Stimulated activated CD8-positive, alpha-beta memory T cell treated with anti-CD3 and anti-CD28 coated beads, Interleukin-2, amount 100 ng/mL, for 48 hours (primary cell): ENCODE data around the gene HMX1.

ENCODE experiments used
- DNase-seq, 2 donors: peaks; one replicate each; pipeline ENCODE4 v3.0.0-alpha.2; 2020; ENCODE audit warnings: low read depth in 2 of 2

HMX1 gene

DNA sequence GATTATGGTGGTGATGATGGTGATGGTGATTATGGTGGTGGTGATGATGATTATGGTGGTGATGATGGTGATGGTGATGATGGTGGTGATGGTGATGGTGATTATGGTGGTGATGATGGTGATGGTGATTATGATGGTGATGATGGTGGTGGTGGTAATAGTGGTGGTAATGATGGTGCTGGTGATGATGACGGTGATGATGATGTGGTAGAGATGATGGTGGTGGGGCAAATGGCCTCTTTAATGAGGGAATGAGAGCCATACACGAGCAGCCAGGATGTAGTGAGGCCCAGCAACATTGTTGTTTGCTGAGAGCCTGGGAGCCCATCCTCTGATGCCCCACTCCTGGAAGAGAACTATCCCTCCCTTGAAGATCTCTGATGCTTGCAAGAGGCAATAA, 29.0 kb downstream of the HMX1 start:
- no peak for DNase-seq

DNA sequence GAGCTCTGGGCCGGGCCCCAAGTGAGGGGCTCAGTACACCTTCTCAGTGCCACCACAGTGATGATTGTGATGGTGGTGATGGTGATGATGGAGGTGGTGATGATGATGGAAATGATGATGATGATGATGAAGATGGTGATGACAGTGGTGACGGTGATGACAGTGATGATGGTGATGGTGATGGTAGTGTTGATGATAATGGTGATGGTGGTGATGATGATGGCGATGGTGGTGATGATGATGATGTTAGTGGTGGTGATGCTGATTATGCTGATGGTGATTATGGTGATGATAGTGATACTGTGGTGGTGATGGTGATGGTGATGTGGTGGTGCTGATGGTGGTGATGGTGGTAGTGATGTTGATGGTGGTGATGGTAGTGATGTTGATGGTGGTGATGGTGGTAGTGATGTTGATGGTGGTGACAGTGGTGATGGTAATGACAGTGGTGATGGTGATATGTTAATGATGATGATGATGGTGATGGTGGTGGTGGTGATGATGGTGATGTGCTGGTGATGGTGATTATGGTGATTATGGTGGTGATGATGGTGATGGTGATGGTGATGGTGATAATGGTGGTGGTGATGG, 29.9 kb downstream of the HMX1 start:
- DNase-seq: no peak

DNA sequence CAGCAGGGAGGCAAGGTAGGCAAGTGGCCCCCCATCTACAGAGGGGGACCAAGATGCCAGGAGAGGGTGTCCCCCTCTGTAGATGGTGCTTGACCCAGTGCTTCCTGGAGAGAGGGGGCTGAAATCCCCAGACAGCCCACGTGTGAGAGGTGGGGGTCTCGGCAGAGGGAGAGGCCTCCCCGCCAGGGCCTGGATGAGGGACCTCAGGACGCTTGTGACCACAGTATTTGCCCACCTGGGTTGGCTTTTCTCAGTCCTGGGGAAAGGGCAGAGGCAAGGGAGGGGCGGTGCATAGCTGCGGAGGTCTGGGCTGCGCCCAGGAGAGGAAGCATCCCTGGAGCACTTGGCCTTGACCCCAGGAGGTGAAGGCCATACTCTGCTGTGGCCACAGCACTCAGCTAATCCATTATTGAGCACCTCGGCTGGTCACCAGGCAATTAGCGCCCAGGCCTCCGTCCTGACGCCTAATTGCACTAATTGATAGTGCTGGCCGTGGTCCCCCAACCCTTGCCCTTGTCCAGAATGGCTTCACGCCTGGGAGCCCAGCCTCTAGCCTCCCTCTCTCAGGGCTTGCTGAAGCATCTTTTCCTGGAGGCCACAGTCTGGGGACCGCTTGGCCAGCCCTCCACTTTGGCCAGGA, 30.7 kb downstream of the HMX1 start:
- no peak for DNase-seq

DNA sequence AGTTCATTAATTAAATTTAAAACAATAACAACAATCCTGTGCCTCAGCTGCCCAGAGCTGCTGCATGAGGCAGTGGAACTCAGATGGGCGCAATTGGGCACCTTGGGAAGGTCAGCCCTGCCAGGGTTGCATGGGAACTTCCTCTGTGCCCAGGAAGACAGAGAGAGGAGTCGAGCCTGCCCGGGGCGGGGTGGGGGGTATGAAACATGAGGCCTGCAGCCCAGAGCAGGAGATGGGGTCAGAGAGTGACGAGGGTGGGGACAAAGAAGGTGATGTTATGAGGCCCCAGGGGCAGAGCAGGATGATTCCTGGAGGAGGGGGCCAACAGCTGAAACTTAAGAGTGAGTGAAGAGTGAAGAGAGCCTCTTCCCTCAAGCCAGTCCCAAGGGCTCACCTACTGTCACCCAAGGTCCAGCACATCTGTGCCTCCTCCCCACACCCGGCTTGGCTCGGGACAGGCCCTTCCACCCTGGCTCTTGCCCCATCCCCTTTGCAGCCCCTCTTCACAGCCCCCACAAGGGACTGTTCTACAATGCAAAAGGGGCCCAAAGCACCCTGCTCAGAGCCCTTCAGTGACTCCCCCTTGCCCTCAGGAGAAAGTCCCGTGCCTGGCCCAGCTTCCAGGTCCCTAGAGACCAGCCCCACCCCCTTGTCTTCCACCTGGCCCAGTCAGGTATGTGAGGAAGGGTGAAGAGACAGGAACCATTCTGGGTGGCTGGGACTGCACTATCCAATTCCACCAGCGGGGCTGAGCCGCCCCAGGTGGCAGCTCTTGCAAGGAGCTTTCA, 31.4 kb downstream of the HMX1 start:
- DNase-seq: no peak

DNA sequence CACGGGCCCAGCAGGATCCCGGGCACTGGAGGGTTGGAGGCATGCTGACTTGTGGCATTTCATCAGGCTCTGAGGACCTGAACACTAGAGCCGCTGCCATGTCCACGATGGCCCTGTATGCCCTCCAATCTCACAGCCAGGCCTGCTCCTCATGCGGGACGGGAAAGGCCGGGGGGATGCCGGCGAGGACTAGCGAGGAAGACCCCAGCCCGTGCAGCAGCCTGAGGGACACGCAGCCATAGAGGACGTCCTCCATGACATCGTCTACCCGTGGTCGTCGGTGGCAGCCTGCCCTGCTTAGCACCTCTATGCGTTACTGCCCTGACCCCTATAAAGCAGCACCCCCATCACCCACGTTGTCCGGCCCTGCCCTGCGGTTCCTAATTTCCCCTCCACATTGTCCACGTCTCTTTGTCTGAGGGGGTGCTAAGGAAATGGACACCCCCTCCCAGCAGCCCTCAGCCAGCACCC, 32.6 kb downstream of the HMX1 start:
- DNase-seq: no peak

DNA sequence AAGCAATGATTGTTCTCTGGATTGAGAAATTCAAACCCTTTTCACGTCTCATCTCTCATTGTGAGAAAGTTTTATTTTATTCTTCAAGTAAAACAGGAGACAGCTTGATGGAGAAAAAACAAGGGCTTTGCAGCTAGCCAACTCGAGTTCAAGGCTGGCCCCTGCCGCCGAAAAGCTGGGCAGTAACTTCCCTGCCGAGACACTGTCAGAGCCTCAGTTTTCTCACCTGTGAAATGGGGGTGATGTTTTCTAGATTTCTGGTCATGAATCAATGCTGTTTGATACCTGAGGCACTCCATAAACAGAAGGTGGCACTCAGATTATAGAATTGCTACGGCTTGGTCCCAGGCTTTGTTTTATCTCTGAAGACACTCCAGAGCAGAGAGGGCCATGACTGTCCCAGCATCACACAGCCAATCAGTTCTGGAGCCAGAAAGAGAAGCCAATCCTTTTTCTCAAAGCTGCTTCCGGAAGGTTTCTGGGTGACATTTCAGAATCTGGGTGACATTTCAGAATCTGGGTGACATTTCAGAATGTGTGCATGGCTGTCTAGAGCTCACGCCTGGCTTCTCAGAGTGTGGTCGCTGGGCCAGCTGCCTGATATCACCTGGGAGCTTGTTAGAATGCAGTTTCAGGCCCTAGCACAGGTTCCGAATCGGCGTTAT, 33.2 kb downstream of the HMX1 start:
- DNase-seq: no peak

DNA sequence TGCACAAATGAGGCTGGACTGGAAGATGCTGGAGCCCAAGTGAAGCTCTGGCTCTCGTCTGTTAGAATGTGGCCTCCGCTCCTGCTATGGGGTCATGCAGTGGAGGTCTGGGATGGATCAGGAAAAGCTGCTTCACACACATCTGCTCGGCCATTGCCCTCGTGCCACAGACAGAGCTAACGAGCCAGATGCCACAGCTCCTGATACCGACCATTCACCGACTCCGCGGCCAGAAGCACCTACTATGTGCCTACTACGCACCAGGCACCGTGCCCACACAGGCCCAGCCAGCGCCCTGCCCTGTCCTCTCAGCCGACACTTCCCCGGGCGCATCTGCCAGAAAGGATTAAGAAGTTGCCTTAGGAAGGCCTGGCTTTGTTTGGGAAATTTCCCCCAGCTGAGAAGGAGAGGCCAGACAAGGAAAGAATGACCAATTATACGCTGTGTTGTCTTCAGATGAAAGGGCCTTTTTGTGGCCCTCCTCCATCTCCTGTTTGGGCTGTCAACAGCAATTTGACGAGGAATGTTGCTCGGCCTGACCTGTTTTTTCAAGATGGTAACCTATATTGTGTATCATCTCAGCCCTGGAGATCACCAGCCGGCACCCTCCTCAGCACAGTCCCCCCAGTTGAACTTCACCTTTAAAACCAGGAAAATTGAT, 34.3 kb downstream of the HMX1 start:
- no peak for DNase-seq

DNA sequence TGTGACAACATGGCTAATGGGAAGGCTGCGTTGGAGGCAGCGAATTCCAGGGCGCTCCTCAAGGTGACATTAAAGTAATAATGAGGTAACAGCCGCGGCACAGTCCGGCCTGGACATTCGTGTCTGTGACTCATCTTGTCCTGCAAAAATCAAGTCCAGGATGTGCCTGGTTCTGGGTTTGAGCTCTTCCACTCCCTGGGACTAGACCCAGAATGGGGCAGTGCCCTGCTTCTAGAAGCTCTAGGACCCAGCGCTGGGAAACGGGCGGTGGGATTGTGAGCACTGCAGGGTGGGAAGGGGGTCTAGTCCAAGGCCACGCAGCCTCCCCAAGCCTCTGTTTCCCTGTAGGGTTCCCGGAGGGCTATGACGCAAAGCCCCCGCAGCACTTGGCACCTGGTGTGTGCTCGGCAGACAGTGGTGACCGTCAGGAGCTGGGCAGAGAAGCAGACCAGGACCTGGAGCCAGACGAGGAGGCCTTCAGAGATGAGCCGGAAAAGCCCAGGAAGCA, 34.9 kb downstream of the HMX1 start:
- no peak for DNase-seq

DNA sequence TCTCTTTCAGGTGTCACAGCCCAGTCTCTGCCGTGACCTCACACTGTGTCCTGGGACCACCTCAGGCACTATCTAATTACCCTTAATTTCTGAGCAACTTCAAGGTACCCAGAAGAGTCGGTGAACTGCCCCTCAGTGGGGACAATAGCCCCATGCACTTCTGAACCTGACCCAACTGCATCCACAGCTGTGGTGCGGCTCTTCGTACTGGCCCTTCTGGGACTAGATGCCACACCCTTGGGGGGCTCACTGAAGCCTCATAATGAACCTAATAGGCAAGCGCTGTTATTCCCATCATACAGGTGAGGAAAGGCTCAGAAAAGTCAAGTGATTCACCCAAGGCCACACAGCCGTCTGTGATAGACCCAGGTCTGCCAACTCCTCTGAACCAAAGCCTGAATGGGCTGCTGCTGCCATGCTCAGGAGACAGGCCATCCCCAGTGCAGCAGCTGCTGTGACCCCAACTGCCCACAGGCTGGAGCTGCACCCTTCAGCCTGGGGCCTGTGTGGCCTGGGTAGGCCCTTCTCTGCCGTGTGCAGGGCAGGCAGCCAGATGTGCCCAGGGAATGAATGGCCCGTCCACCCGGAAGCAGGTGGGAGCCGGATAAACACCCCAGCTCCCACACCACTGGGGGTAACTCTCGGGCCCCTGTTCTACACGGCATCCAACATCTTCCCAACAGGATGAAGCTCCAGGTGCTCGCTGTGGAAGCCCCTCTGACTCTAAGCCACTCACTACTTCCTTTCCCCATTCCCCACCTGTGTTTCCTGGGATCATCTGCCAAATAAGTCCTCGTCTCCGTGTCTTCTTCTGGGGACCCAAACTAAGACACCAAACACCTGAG, 35.9 kb downstream of the HMX1 start:
- DNase-seq: no peak

DNA sequence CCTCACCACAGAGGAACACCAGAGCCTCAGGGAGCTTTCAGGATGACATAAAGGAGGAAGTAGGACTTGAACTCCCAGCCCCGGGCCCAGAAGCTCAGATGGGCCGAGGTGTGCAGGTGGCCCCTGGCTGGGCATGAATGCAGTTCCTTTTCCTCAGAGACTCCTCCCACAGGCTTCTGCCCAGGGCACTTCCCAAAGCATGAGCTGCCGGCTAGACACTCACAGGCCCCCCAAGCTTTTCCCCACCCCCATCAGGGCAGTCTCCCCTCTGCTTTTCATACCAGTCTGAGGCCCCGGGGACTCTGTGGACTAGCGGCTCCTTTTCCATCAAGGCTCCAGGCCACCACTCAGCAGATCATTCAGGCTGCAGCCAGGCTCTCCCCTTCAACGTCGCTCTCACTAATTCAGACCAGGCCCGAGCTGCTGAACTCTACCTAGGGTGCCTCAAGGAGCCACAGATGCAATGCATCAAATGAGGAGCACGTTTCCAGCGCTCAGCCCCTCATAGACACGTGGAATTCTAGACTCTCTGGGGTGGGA, 36.9 kb downstream of the HMX1 start:
- DNase-seq: no peak

DNA sequence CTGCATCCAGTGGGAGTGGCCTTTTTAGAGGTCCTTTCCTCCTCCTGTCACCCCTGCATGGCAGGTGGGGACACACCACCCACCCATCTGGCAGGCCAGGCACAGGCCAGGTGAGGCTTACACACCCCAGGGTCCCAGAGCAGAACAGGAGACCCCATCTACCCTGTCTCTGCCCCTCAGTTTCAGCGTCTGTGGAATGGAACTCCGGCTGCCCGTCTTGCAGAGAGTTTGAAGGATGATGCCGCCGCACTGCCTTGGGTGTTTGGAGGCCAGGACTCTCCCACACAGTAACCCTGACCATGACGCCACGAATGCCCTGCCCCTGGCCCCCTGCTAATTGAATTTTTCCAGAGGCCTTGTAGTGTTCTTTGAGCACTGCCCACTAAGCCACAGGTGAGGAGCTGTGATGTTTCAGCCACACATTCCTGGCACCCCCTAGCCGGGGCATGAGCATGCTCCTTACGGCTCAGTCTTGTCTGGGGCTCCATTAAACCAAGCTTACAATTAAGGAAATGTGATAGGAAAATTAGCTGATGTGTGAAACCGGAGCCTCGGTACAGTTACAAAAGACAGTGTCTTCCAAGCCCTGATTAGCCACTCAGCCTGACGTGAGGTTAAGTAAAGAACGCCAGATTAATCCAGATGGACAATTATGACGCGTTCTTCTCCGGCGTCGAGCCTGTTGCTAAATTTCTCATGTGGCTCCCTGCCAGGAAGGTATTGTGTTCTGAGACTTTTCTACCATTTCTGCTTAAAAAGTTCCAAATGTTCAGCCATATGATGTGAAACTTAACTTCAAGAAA, 39.3 kb downstream of the HMX1 start:
- no peak for DNase-seq

DNA sequence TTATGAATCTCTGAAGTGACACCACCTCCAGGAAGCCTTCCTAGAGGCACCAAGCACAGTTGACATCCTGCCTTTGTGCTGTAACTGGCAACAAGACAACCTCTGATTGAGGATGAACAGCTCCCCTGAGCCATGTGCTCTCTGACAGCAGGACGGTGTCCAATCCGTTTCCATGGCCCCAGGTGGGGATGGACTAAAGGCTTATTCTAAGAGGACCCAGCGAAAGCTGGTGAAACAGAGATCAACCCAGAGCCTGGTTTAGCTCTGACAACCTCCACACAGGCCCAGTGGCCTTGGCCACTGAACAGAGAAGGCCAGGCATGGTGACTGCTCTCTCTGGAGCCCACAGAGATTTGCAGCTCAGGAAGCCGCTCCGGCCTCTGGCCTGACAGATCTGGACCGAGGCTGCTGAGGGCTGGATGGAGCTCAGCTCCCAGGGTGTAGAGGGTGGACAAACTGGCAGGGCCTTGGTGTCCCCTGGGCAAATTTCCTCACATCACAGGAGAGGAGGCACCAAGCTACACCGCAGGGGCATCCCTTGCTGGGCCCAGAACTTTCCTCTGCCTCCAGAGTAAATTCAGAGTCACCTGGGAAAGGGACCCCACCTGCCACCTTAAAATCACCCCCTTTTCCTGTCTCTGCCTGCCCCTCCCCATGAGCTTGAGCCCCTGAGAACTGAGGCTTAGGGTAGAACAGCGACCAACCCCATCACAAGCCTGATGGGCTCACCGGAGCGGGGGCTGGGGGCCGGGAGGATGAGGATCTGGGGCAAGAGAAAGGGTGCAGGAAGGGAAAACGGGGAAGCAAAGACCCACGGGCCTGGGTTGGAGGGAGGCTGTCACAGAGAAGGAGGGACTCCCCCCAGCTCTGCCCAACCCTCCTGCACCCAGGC, 40.2 kb downstream of the HMX1 start:
- DNase-seq: no peak

DNA sequence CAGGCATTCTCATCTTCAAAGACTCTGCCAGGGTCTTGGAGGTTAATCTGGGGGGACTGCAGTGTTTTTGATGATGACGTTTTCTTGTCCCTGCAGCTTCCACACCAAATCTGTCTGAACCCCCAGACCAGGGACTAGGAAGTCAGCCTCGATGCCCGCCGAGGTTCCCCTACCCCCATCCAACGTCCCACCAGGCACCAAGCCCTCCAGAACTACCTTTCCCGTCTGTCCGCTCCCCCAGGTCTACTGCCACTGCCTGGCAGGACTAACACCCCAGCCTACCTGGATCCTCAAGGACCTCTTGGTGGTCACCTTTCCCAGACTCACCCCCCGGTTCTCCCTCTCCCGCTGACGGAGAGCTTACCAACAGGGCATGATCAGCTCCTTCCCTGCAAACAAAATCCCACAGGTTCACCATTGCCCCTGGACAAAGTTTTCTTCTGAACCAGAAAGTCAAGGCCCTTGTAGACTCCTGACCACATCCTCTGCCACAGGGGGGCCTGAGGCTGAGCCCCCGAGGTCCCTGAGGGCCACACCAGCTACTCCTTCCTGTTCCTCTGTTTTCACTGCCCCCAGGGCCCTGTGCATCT, 40.9 kb downstream of the HMX1 start:
- DNase-seq: no peak

DNA sequence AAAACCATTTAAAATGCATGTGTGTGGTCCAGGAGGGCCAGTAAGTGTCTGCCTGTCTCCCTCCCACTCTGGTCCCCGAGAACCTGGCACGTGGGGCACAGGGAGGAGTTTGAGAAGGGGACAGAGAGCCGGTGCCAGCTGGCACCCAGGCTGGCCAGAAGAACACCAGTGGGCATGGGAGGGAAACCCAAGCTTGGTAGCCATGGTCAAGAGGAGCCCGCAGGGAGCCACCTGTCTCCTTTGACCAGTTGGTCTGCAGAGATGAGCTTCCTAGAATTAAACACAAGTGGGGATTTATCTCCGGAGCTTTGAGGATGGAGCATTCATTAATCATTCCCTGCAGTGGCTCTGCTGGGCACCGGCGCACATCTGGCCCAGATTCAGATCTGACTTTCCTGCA, 41.6 kb downstream of the HMX1 start:
- no peak for DNase-seq

DNA sequence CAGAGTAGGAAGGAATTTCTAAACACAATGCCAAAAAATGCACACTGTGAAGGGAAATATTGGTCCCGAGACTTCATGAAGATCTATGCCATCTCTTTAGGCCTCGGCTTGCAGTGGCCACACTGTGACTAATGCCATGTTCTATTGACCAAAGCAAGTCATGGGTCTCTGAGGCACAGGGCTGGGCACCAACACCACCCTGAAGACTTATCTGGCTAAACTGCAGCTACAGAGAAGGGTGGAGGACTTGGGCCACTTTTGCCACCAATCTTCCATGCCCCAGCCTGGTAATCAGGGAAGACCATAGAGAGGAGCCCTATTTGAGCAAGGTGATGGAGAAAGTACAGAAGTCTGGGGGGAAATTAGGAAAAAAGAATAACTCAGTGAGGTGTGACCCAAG, 42.1 kb downstream of the HMX1 start:
- no peak for DNase-seq

DNA sequence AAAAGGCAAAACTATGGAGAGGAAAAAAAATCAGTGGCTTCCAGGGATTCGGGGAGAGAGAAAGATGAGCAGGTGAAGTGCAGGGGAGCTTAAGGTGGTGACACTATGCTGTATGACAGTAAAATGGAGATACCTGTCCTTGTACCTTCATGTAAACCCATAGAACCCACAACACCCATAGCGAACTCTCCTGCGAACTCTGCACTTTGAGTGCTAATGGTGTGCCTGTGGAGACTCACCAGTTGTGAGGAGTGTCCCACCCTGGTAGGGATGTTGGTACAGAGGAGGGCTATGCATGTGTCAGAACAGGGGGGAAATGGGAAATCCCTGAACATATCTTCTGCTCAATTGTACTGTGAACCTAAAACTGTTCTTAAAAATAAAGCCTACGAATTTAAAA, 42.8 kb downstream of the HMX1 start:
- no peak for DNase-seq

DNA sequence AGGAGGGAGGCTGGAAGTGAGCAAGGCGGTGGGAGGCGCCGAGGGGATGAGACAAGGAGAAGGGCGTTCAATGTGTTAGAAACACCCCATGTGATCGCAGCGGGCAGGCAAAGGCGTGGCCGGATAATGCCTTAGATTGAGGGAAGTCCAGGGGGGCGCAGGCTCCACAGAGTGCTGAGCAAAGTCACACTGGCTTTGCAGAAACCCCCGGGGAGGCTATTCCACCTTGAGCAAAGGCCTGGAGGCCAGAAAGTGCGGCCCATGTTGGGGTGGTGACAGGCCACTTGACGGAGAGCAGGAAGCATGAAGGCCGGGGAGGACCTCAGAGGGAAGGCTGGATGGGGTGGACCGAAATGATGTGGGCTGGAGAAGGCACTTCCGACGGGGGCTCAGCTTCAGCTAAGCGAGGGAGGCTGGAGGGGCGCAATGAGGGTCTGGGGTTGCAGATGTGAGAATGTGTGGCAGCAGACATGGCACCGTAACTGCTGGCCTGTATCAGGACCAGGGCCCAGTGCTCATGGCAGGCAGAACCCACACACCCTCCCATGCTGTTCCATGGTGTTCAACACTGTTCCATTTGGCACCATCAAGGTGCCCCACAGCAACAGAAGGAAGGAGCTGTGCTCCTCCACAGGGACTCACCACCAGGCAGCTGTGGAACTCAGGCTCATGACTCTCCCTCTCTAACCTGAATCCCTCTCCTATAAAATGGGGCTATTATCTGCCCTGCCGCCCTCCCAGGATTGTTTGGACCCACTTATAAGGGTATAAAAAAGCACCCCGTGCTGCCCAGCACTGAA, 50.3 kb downstream of the HMX1 start:
- DNase-seq: no peak
